WTC11 (cell line): ENCODE results near the gene ARSJ. TPM values are rescaled to one million over a fixed set of nuclear protein-coding genes. Genes with fewer than 3 reads are reported as not detected.

Source experiments
- ATAC-seq: fragments of 200-7000 bp; cut with Tn5 transposase; 2 replicates; pipeline ENCODE4 v1.10.0; 2021; ENCODE audit warnings: mild to moderate bottlenecking, moderate library complexity
- CTCF ChIA-PET: fragments of 300-600 bp; sonication (Branson Sonifier 250); formaldehyde crosslinking; loops from one replicate; lab custom pipeline; 2021; ENCODE audit warnings: antibody characterized with exemption; lab: Charles Lee
- POLR2A ChIA-PET: fragments of 350-600 bp; sonication (Branson Sonifier 250); formaldehyde crosslinking; loops from one replicate; lab custom pipeline; 2021; ENCODE audit warnings: antibody characterized with exemption; lab: Charles Lee
- DNase-seq: peaks from one replicate; pipeline ENCODE4 v3.0.0; 2021; ENCODE audit warnings: low spot score
- H3K27ac Mint-ChIP-seq: 2 replicates; pipeline ENCODE4 v1.8.0; 2021; ENCODE audit warnings: mixed read lengths
- H3K27me3 Mint-ChIP-seq: 2 replicates; pipeline ENCODE4 v1.8.0; 2021; ENCODE audit warnings: low read depth, mild to moderate bottlenecking, moderate library complexity, mixed read lengths
- H3K36me3 Mint-ChIP-seq: 2 replicates; pipeline ENCODE4 v1.8.0; 2021; ENCODE audit warnings: mixed read lengths
- H3K4me1 Mint-ChIP-seq: 2 replicates; pipeline ENCODE4 v1.8.0; 2022; ENCODE audit warnings: mixed read lengths
- H3K4me3 Mint-ChIP-seq: 2 replicates; pipeline ENCODE4 v1.8.0; 2021; ENCODE audit warnings: mild to moderate bottlenecking, moderate library complexity, mixed read lengths
- H3K9me3 Mint-ChIP-seq: 2 replicates; pipeline ENCODE4 v1.8.0; 2021; ENCODE audit warnings: mixed read lengths
- CDX4 ChIP-seq: fragments of 250-450 bp; sonication (Bioruptor Pico); IDR thresholded peaks from 2 replicates; pipeline ENCODE4 v1.9.0; 2021; ENCODE audit warnings: moderate library complexity, mild to moderate bottlenecking, inconsistent platforms, borderline replicate concordance
- CTCF ChIP-seq: fragments of 200-600 bp; IDR thresholded peaks from 2 replicates; pipeline ENCODE4 v1.8.0; 2022; ENCODE audit warnings: antibody characterized with exemption
- E2F1 ChIP-seq: sonication (generic); formaldehyde crosslinking; IDR thresholded peaks from 2 replicates; pipeline ENCODE4 v1.8.0; 2022; ENCODE audit warnings: mild to moderate bottlenecking, missing genetic modification reagents
- E2F5 ChIP-seq: sonication (generic); formaldehyde crosslinking; IDR thresholded peaks from 2 replicates; pipeline ENCODE4 v1.8.1; 2022; ENCODE audit warnings: mild to moderate bottlenecking, moderate library complexity, missing genetic modification reagents
- GABPB1 ChIP-seq: sonication (generic); formaldehyde crosslinking; IDR thresholded peaks from 2 replicates; pipeline ENCODE4 v1.8.1; 2023; ENCODE audit warnings: mild to moderate bottlenecking, missing genetic modification reagents
- HMGXB4 ChIP-seq: sonication (generic); formaldehyde crosslinking; IDR thresholded peaks from 2 replicates; pipeline ENCODE4 v1.8.1; 2023; ENCODE audit warnings: mild to moderate bottlenecking, moderate library complexity, missing genetic modification reagents
- JAZF1 ChIP-seq: fragments of 250-450 bp; sonication (Bioruptor Pico); IDR thresholded peaks from 2 replicates; pipeline ENCODE4 v1.9.0; 2021; ENCODE audit warnings: moderate library complexity, mild to moderate bottlenecking, inconsistent platforms
- JUN ChIP-seq: sonication (generic); formaldehyde crosslinking; IDR thresholded peaks from 2 replicates; pipeline ENCODE4 v1.8.0; 2023; ENCODE audit warnings: mild to moderate bottlenecking, missing genetic modification reagents
- MXD4 ChIP-seq: fragments of 250-450 bp; sonication (Bioruptor Pico); IDR thresholded peaks from 2 replicates; pipeline ENCODE4 v1.8.0; 2021; ENCODE audit warnings: mild to moderate bottlenecking, moderate library complexity, borderline replicate concordance
- NFATC4 ChIP-seq: fragments of 250-450 bp; sonication (Bioruptor Pico); IDR thresholded peaks from 2 replicates; pipeline ENCODE4 v1.9.0; 2021; ENCODE audit warnings: mild to moderate bottlenecking
- NFE2L1 ChIP-seq: sonication (generic); formaldehyde crosslinking; IDR thresholded peaks from 2 replicates; pipeline ENCODE4 v1.8.1; 2023; ENCODE audit warnings: missing genetic modification reagents
- RELA ChIP-seq: sonication (generic); formaldehyde crosslinking; IDR thresholded peaks from 2 replicates; pipeline ENCODE4 v1.8.1; 2022; ENCODE audit warnings: missing genetic modification reagents, mild to moderate bottlenecking, borderline replicate concordance
- TEAD1 ChIP-seq: sonication (generic); formaldehyde crosslinking; IDR thresholded peaks from 2 replicates; pipeline ENCODE4 v1.8.0; 2022; ENCODE audit warnings: mild to moderate bottlenecking, missing genetic modification reagents
- TEAD4 ChIP-seq: sonication (generic); formaldehyde crosslinking; IDR thresholded peaks from 2 replicates; pipeline ENCODE4 v1.8.0; 2022; ENCODE audit warnings: mild to moderate bottlenecking, missing genetic modification reagents
- TP53 ChIP-seq: sonication (generic); formaldehyde crosslinking; IDR thresholded peaks from 2 replicates; pipeline ENCODE4 v1.8.1; 2023; ENCODE audit warnings: mild to moderate bottlenecking, missing genetic modification reagents
- ZBTB43 ChIP-seq: sonication (generic); formaldehyde crosslinking; IDR thresholded peaks from 2 replicates; pipeline ENCODE4 v1.8.1; 2023; ENCODE audit warnings: mild to moderate bottlenecking, missing genetic modification reagents
- ZNF232 ChIP-seq: sonication (generic); formaldehyde crosslinking; IDR thresholded peaks from 2 replicates; pipeline ENCODE4 v1.8.0; 2022; ENCODE audit warnings: mild to moderate bottlenecking, missing genetic modification reagents
- ZNF396 ChIP-seq: fragments of 250-450 bp; sonication (Bioruptor Pico); IDR thresholded peaks from 2 replicates; pipeline ENCODE4 v1.8.0; 2021; ENCODE audit warnings: mild to moderate bottlenecking, moderate library complexity, borderline replicate concordance
- ZNF416 ChIP-seq: fragments of 250-450 bp; sonication (Bioruptor Pico); IDR thresholded peaks from 2 replicates; pipeline ENCODE4 v1.9.0; 2021; ENCODE audit warnings: mild to moderate bottlenecking, inconsistent platforms
- ZNF425 ChIP-seq: fragments of 250-450 bp; sonication (Bioruptor Pico); conservative IDR thresholded peaks from 2 replicates; pipeline ENCODE4 v1.9.0; 2021; ENCODE audit warnings: mild to moderate bottlenecking
- ZNF532 ChIP-seq: fragments of 250-450 bp; sonication (Bioruptor Pico); IDR thresholded peaks from 2 replicates; pipeline ENCODE4 v1.9.0; 2021; ENCODE audit warnings: mild to moderate bottlenecking, borderline replicate concordance
- total RNA-seq: library from RNA; stranded (reverse); gene quantifications from 3 replicates; pipeline ENCODE4 v1.2.3, GENCODE V29; 2021

ARSJ gene
- total RNA-seq, 1 experiment from 2014 or later: 6.6 TPM

- Mint-ChIP-seq H3K36me3 (no peaks in the 10 kb centered on the region), H3K27me3 (no peaks in the 10 kb centered on the region; the same call in 1 of the 2 replicates)
- CTCF ChIA-PET: no interaction called here
- no peak for DNase-seq
- TF ChIP-seq ZBTB43 (CRISPR knock-in tag) (no peak), TP53 (CRISPR knock-in tag) (no peak), ZNF532 (CRISPR knock-in tag) (no peak), TEAD1 (CRISPR knock-in tag) (no peak), HMGXB4 (CRISPR knock-in tag) (no peak), E2F5 (CRISPR knock-in tag) (no peak), NFATC4 (CRISPR knock-in tag) (no peak), MXD4 (CRISPR knock-in tag) (no peak), CDX4 (no peak), NFE2L1 (CRISPR knock-in tag) (no peak), ZNF416 (CRISPR knock-in tag) (no peak), ZNF396 (CRISPR knock-in tag) (no peak), E2F1 (CRISPR knock-in tag) (no peak)
- TF ChIP-seq, all 79 proteins: peak for 0
- POLR2A ChIA-PET: no interaction called here
- Mint-ChIP-seq H3K4me3 (no peak overlapping the region), H3K4me1 (no peaks in the 10 kb centered on the region), H3K9me3 (peaks cover 9% of the 10 kb centered on the region; the same call in 1 of the 2 replicates), H3K27ac (no peak overlapping the region)
- ATAC-seq: no peak
These were observed 9.6 kb downstream of the ARSJ start for GRCh38 chr4:113969709-113970334.

- ATAC-seq: no peak
- Mint-ChIP-seq H3K27me3 (no peaks in the 10 kb centered on the region; the same call in 1 of the 2 replicates), H3K4me1 (no peaks in the 10 kb centered on the region), H3K4me3 (no peak overlapping the region), H3K9me3 (peaks cover under 1% of the 10 kb centered on the region), H3K36me3 (no peaks in the 10 kb centered on the region), H3K27ac (no peak overlapping the region)
- ChIA-PET POLR2A (no interaction called here), CTCF (no interaction called here)
- no peak for DNase-seq
- TF ChIP-seq ZNF232: no peak
- no peak for TF ChIP-seq JAZF1 (CRISPR knock-in tag)
- TF ChIP-seq TEAD4 (CRISPR knock-in tag): no peak
- TF ChIP-seq CTCF: no peak
- no peak for TF ChIP-seq RELA (CRISPR knock-in tag)
- no peak for TF ChIP-seq ZNF425 (CRISPR knock-in tag)
- no peak for TF ChIP-seq GABPB1 (CRISPR knock-in tag)
- no peak for TF ChIP-seq JUN (CRISPR knock-in tag)
These were observed 11.0 kb downstream of the ARSJ start for GRCh38 chr4:113968473-113968872.
